ENCODE data around the gene ALKBH8.
"Not testable (repeated sequence)": the region's sequence is repeated elsewhere in the genome, so short reads cannot be mapped to it uniquely, and the experiment has no call there.

Gene ALKBH8

DNA sequence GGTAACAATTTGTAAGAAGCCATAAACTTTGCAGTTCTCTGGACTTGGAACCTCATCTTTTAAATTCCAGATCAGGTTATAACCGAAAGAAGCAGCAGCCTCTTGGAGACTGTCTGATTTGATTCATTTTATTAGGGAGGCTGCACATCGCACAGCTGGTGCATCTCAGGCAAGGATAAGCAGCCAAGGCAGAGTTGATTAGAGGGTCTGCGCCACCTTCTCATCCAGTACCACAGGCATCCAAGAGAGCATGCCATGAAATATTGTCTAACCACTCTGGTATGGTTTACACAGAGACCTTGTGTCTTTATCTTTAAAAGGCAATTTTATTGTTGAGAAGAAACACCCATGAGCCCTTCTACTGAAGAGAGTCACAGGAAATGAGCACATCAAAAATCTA is 91.7 kb downstream of the ALKBH8 start:
- Histone ChIP-seq H3K9me3 (no peaks in the 10 kb centered on the region), H3K4me3 (ENCODE audit: low read depth, low read length) (no peak overlapping the region), H3K27me3 (peaks cover 28% of the 10 kb centered on the region), H3K4me1 (no peaks in the 10 kb centered on the region), H3K36me3 (no peaks in the 10 kb centered on the region)
- no peak for DNase-seq
- TF ChIP-seq, protein P1, sequence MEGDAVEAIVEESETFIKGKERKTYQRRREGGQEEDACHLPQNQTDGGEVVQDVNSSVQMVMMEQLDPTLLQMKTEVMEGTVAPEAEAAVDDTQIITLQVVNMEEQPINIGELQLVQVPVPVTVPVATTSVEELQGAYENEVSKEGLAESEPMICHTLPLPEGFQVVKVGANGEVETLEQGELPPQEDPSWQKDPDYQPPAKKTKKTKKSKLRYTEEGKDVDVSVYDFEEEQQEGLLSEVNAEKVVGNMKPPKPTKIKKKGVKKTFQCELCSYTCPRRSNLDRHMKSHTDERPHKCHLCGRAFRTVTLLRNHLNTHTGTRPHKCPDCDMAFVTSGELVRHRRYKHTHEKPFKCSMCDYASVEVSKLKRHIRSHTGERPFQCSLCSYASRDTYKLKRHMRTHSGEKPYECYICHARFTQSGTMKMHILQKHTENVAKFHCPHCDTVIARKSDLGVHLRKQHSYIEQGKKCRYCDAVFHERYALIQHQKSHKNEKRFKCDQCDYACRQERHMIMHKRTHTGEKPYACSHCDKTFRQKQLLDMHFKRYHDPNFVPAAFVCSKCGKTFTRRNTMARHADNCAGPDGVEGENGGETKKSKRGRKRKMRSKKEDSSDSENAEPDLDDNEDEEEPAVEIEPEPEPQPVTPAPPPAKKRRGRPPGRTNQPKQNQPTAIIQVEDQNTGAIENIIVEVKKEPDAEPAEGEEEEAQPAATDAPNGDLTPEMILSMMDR (IDR thresholded peaks at IDR 0.05; ENCODE audit: low read depth, low read length): no peak

DNA sequence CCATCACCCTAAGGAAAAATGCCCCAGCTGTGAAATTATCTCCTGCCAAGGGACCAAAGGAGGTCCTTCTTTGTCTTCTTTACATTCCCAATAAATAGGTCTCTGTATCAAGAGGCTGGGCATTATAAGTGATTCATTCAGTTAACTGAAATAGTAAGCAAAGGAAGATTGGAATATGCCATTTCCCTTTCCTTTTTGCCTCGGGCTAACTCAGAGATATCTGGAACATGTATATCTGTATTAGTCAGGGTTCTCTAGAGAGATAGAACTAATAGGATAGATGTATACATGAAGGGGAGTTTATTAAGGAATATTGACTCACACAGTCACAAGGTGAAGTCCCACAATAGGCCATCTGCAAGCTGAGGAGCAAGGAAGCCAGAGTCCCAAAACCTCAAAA is 92.6 kb downstream of the ALKBH8 start:
- H3K27me3 ChIP-seq: peaks cover 28% of the 10 kb centered on the region
- H3K4me1 ChIP-seq: no peaks in the 10 kb centered on the region
- no peak for DNase-seq
- no peaks in the 10 kb centered on the region for H3K36me3 ChIP-seq
- TF ChIP-seq, protein P1 (IDR thresholded peaks at IDR 0.05; ENCODE audit: low read depth, low read length): no peak
- no peaks in the 10 kb centered on the region for H3K9me3 ChIP-seq
- H3K4me3 ChIP-seq (ENCODE audit: low read depth, low read length): no peak overlapping the region

DNA sequence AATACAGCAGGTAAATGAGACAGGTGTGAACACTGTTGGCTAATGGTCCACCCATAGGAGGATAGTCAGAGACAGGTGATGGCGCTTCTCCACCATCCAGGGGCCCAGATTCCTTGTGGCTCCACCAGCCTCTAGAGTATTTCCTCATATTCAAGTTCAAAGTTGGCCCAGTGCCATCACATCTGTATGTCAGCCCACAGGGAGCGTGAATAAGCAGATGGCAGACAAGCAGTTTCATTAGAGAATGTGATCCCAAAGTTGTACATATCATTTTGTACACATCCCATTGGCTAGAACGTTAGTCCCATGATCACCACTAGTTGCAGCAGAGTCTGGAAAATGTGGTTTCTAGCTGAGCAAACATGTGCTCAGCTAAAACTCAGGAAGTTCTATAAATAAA is 96.9 kb downstream of the ALKBH8 start:
- H3K36me3 ChIP-seq: no peaks in the 10 kb centered on the region
- H3K27me3 ChIP-seq: peaks cover 23% of the 10 kb centered on the region
- H3K9me3 ChIP-seq: no peaks in the 10 kb centered on the region
- no peak overlapping the region for H3K4me3 ChIP-seq (ENCODE audit: low read depth, low read length)
- H3K4me1 ChIP-seq: no peaks in the 10 kb centered on the region
- DNase-seq: peak; percentile 56
- TF ChIP-seq, protein P1 (IDR thresholded peaks at IDR 0.05; ENCODE audit: low read depth, low read length): no peak

DNA sequence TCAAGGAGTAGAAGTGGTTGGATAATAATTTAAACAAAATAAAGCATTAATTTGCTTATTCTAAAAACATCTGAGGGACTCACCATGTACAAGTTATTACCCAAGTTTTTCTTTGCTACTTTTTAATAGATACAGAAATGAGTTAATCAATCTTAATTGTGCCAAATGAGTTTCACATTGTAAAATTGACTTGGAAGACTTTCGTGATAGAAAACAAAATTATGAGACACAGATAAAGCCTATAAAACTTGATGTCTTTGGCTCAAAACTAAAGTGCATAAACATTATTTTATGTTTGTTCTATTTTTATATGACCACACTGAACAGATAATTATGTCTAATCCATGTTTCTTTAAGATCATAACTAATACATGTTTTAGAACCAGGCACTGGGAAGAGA is 97.8 kb downstream of the ALKBH8 start:
- no peaks in the 10 kb centered on the region for H3K36me3 ChIP-seq
- TF ChIP-seq, protein P1 (IDR thresholded peaks at IDR 0.05; ENCODE audit: low read depth, low read length): no peak
- H3K4me1 ChIP-seq: no peaks in the 10 kb centered on the region
- H3K9me3 ChIP-seq: no peaks in the 10 kb centered on the region
- H3K27me3 ChIP-seq: peaks cover 26% of the 10 kb centered on the region
- DNase-seq: no peak
- no peak overlapping the region for H3K4me3 ChIP-seq (ENCODE audit: low read depth, low read length)

DNA sequence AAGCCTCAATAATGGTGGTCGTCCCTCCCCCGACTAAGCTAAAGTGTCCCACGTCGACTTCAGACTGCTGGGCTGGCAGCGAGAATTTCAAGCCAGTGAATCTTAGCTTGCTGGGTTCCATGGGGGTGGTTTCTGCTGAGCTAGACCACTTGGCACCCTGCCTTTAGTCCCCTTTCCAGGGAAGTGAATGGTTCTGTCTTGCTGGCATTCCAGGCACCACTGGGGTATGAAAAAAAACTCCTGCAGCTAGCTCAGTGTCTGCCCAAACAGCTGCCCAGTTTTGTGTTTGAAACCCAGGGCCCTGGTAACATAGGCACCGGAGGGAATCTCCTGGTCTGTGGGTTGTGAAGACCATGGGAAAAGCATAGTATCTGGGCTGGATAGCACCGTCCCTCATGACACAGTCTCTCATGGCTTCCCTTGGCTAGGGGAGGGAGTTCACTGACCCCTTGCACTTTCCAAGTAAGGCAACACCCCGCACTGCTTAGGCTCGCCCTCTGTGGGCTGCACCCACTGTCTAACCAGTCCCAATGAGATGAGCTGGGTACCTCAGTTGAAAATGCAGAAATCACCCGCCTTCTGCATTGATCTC is 99.2 kb downstream of the ALKBH8 start:
- H3K4me3 ChIP-seq (ENCODE audit: low read depth, low read length); H3K9me3 ChIP-seq; DNase-seq; H3K36me3 ChIP-seq; H3K4me1 ChIP-seq: not testable (repeated sequence)
- H3K27me3 ChIP-seq: peaks cover 31% of the 10 kb centered on the region

DNA sequence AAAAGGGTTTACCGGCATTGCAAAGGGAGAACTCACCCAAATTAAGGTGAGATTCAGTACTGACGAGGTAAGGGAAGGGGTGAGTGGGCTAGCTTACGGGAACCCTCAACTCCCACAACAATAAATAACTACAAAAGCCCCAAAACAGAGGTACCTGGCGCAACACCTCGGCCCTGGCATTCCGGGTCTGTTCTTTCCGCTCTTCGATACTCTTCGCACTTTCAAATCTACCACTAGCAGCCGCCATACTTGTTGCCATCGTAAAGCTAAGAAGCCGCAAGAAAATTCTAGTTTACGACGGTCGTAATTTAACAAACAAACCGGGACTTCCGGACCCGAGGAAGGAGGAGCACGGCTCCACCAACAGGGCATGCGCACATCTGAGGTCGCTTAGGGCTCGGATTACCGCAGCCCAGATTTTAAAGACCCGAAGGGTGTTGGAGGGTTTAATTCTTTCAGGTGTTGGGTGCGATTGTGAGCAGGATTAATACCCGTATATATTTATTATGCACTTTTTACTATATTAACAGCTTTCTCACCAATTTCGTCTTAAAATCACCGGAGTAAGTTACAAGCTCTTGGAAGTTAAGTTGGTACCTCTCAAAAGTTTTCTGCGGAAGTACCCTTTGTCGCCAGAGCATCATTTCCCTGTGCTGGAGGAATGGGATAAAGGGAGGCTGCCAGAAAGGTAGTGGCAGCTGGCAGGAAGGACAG is 107.8 kb downstream of the ALKBH8 start, which contains the start of gene CWF19L2:
CWF19L2 (minus strand) TSS at position 268 of the 714 bp plus-strand sequence; CDS start at position 259, 9 bp downstream.
- peak; percentile 90 for DNase-seq
- H3K4me3 ChIP-seq (ENCODE audit: low read depth, low read length): peak within 1 kb of the TSS; percentile 73
- TF ChIP-seq, protein P1 (IDR thresholded peaks at IDR 0.05; ENCODE audit: low read depth, low read length): no peak
- H3K4me1 ChIP-seq: no peaks in the 10 kb centered on the region
- no peaks in the 10 kb centered on the region for H3K9me3 ChIP-seq
- H3K36me3 ChIP-seq: peaks cover 6% of the 10 kb centered on the region
- H3K27me3 ChIP-seq: peaks cover 4% of the 10 kb centered on the region; the same call in 1 of the 2 replicates

Data from BE2C (cell line).